Endodermal cell (in vitro differentiated cells): Measurements from ENCODE around the gene ZNF431. TPM values are rescaled to one million over a fixed set of nuclear protein-coding genes. Genes with fewer than 3 reads are reported as not detected.

Experiments used
- DNase-seq: peaks from one replicate; pipeline ENCODE4 v3.0.0-alpha.2; 2017
- H3K27ac ChIP-seq: 2 replicates; pipeline ENCODE4 v1.5.1; 2013; ENCODE audit warnings: mild to moderate bottlenecking, low read depth, low read length, moderate library complexity
- H3K27me3 ChIP-seq: 2 replicates; pipeline ENCODE4 v1.6.1; 2013; ENCODE audit warnings: mild to moderate bottlenecking, low read length, moderate library complexity; ENCODE audit not compliant: insufficient read depth, control insufficient read depth, poor library complexity, severe bottlenecking
- H3K36me3 ChIP-seq: 2 replicates; pipeline ENCODE4 v1.7.0; 2013; ENCODE audit warnings: mild to moderate bottlenecking, low read length, moderate library complexity; ENCODE audit not compliant: control insufficient read depth, insufficient read depth
- H3K4me1 ChIP-seq: one replicate; pipeline ENCODE4 v1.7.0; 2013; ENCODE audit warnings: low read length; ENCODE audit not compliant: control insufficient read depth, insufficient read depth
- H3K4me3 ChIP-seq: 2 replicates; pipeline ENCODE4 v1.5.1; 2013; ENCODE audit warnings: mild to moderate bottlenecking, low read length, moderate library complexity
- H3K9ac ChIP-seq: 2 replicates; pipeline ENCODE4 v1.6.1; 2013; ENCODE audit warnings: mild to moderate bottlenecking, low read length, moderate library complexity; ENCODE audit not compliant: poor library complexity, severe bottlenecking; ENCODE audit errors: extremely low read depth
- H3K9me3 ChIP-seq: 2 replicates; pipeline ENCODE4 v1.6.1; 2013; ENCODE audit warnings: mild to moderate bottlenecking, low read length, moderate library complexity; ENCODE audit not compliant: control insufficient read depth
- H3K27ac Mint-ChIP-seq: 2 replicates; pipeline ENCODE4 v1.8.0; 2020; ENCODE audit warnings: mixed read lengths
- H3K27me3 Mint-ChIP-seq: 2 replicates; pipeline ENCODE4 v1.8.0; 2021; ENCODE audit warnings: mild to moderate bottlenecking, mixed read lengths; ENCODE audit not compliant: insufficient read depth
- H3K36me3 Mint-ChIP-seq: 2 replicates; pipeline ENCODE4 v1.8.0; 2020; ENCODE audit warnings: low read depth, mixed read lengths
- H3K4me1 Mint-ChIP-seq: 2 replicates; pipeline ENCODE4 v1.8.0; 2020; ENCODE audit warnings: mixed read lengths
- H3K4me3 Mint-ChIP-seq: 2 replicates; pipeline ENCODE4 v1.8.0; 2020; ENCODE audit warnings: mild to moderate bottlenecking, moderate library complexity, mixed read lengths
- H3K9me3 Mint-ChIP-seq: 2 replicates; pipeline ENCODE4 v1.8.0; 2020; ENCODE audit warnings: mild to moderate bottlenecking, mixed read lengths
- CTCF ChIP-seq: fragments of 200-600 bp; sonication (generic); conservative IDR thresholded peaks from 2 replicates; pipeline ENCODE4 v1.5.0; 2021; ENCODE audit warnings: antibody characterized with exemption, mild to moderate bottlenecking
- WGBS, 2 experiments: methylation state at CpG; one replicate each; pipeline versions ENCODE4 v1.1.5 to v1.1.7; 2013; ENCODE audit warnings: missing lambda C conversion rate in 2 of 2, mixed read lengths in 1 of 2; ENCODE audit not compliant: insufficient coverage in 1 of 2, insufficient read length in 1 of 2; 5-methylcytosine and 5-hydroxymethylcytosine counted together
- total RNA-seq, 2 donors: library from RNA; stranded (reverse); fragmentation: NEBNext Ultra II Directional in 1 of 2; extraction: Animal tissue kit (Norgen Biotek cat#: 25700) in 1 of 2; gene quantifications; 2 replicates in 1 of 2; 3 replicates in 1 of 2; pipeline ENCODE4 v1.2.1, GENCODE V29; 2021

Gene ZNF431
- total RNA-seq, 2 donors from 2014 or later, result 34.6 to 39.0 TPM

- H3K4me1 ChIP-seq, result no peaks in the 10 kb centered on the region
- peaks cover 100% of the 10 kb centered on the region for H3K36me3 ChIP-seq
- TF ChIP-seq CTCF, result no peak
- peaks cover 87% of the 10 kb centered on the region for H3K9me3 ChIP-seq
- no peak overlapping the region for H3K27ac ChIP-seq
- peak overlapping the region; percentile 63 for H3K4me3 ChIP-seq
- H3K36me3 Mint-ChIP-seq, result peaks cover 99% of the 10 kb centered on the region
- H3K9me3 Mint-ChIP-seq, result peaks cover 60% of the 10 kb centered on the region
- no peaks in the 10 kb centered on the region for H3K4me1 Mint-ChIP-seq
- no peak overlapping the region for H3K9ac ChIP-seq
- no peaks in the 10 kb centered on the region for H3K27me3 Mint-ChIP-seq
- H3K27ac Mint-ChIP-seq, result no peak overlapping the region
- H3K4me3 Mint-ChIP-seq, result no peak overlapping the region
- H3K27me3 ChIP-seq, result no peaks in the 10 kb centered on the region
- DNase-seq, result no peak
Measured at GRCh38 chr19:21148681-21149080, 6.8 kb downstream of the ZNF431 start.

GRCh38 chr19:21149877-21150276 is 8.0 kb downstream of the ZNF431 start:
- DNase-seq, result no peak
- peaks cover 59% of the 10 kb centered on the region for H3K9me3 Mint-ChIP-seq
- H3K9ac ChIP-seq, result no peak overlapping the region
- no peaks in the 10 kb centered on the region for H3K27me3 ChIP-seq
- 93 to 94% methylated on average over 5 to 6 of the region's 6 CpGs for WGBS, 2 experiments
- H3K4me1 Mint-ChIP-seq, result no peaks in the 10 kb centered on the region
- H3K4me3 ChIP-seq, result no peak overlapping the region
- no peak overlapping the region for H3K27ac ChIP-seq
- no peak overlapping the region for H3K27ac Mint-ChIP-seq
- no peaks in the 10 kb centered on the region for H3K27me3 Mint-ChIP-seq
- H3K9me3 ChIP-seq, result peaks cover 75% of the 10 kb centered on the region
- H3K36me3 ChIP-seq, result peaks cover 91% of the 10 kb centered on the region
- peaks cover 94% of the 10 kb centered on the region for H3K36me3 Mint-ChIP-seq
- H3K4me1 ChIP-seq, result no peaks in the 10 kb centered on the region
- no peak overlapping the region for H3K4me3 Mint-ChIP-seq
- no peak for TF ChIP-seq CTCF

- Mint-ChIP-seq H3K4me1 (peaks cover 6% of the 10 kb centered on the region), H3K36me3 (peaks cover 90% of the 10 kb centered on the region), H3K9me3 (peaks cover 48% of the 10 kb centered on the region), H3K4me3 (no peak overlapping the region), H3K27me3 (no peaks in the 10 kb centered on the region), H3K27ac (no peak overlapping the region)
- no peak for DNase-seq
- no peak overlapping the region for H3K27ac ChIP-seq
- H3K4me3 ChIP-seq, result no peak overlapping the region
- peaks cover 83% of the 10 kb centered on the region for H3K36me3 ChIP-seq
- H3K9me3 ChIP-seq, result peaks cover 59% of the 10 kb centered on the region
- H3K27me3 ChIP-seq, result no peaks in the 10 kb centered on the region
- no peak overlapping the region for H3K9ac ChIP-seq
- WGBS, 2 experiments, result 90 to 100% methylated on average over 1 of the region's 1 CpG
- no peaks in the 10 kb centered on the region for H3K4me1 ChIP-seq
- no peak for TF ChIP-seq CTCF
Measured at GRCh38 chr19:21151460-21151859, 9.6 kb downstream of the ZNF431 start.
